Dedifferentiated amniotic fluid mesenchymal stem cell (primary cell): ENCODE measurements around the gene TYW1B.
A peak's percentile ranks its signal among the peaks of the same experiment; 100 is the strongest.
"Not testable (repeated sequence)": the region's sequence is repeated elsewhere in the genome, so short reads cannot be mapped to it uniquely, and the experiment has no call there.

Source experiments
- DNase-seq: peaks from one replicate; pipeline ENCODE4 v3.0.0-alpha.2; 2016; ENCODE audit errors: extremely low spot score

The TYW1B gene

GRCh38 chr7:72827839-72828591 is at the start of gene TYW1B:
TSS of gene TYW1B (minus strand) at chr7:72828200. CDS start at chr7:72828075, 125 bp downstream.
- peak; percentile 98 for DNase-seq

- DNase-seq: not testable (repeated sequence)
Measured at GRCh38 chr7:72867591-72867990, 39.6 kb upstream of the TYW1B start.

GRCh38 chr7:72858846-72859400 is 30.9 kb upstream of the TYW1B start:
- DNase-seq: not testable (repeated sequence)

- DNase-seq: not testable (repeated sequence)
Measured at GRCh38 chr7:72857925-72858324, 29.9 kb upstream of the TYW1B start.

GRCh38 chr7:72855261-72855660 is 27.3 kb upstream of the TYW1B start:
- DNase-seq: not testable (repeated sequence)

- not testable (repeated sequence) for DNase-seq
Measured at GRCh38 chr7:72852937-72853336, 24.9 kb upstream of the TYW1B start.

GRCh38 chr7:72850746-72851145 is 22.7 kb upstream of the TYW1B start:
- DNase-seq: not testable (repeated sequence)

- DNase-seq: not testable (repeated sequence)
Measured at GRCh38 chr7:72844146-72844545, 16.1 kb upstream of the TYW1B start.

GRCh38 chr7:72843166-72843565 is 15.2 kb upstream of the TYW1B start:
- not testable (repeated sequence) for DNase-seq

GRCh38 chr7:72840966-72841511 is 13.0 kb upstream of the TYW1B start:
- DNase-seq: not testable (repeated sequence)

- not testable (repeated sequence) for DNase-seq
Measured at GRCh38 chr7:72838315-72838714, 10.3 kb upstream of the TYW1B start.

- DNase-seq: not testable (repeated sequence)
Measured at GRCh38 chr7:72837291-72837690, 9.3 kb upstream of the TYW1B start.

- not testable (repeated sequence) for DNase-seq
Measured at GRCh38 chr7:72830567-72830966, 2.6 kb upstream of the TYW1B start.

- DNase-seq: peak; percentile 85
Measured at GRCh38 chr7:72829687-72830354, 1.8 kb upstream of the TYW1B start.

GRCh38 chr7:72829291-72829686 is 1.3 kb upstream of the TYW1B start:
- DNase-seq: peak; percentile 98

- DNase-seq: peak; percentile 32
Measured at GRCh38 chr7:72823765-72824732, 4.0 kb downstream of the TYW1B start.

- not testable (repeated sequence) for DNase-seq
Measured at GRCh38 chr7:72822497-72822896, 5.5 kb downstream of the TYW1B start.

- DNase-seq: not testable (repeated sequence)
Measured at GRCh38 chr7:72818663-72819361, 9.2 kb downstream of the TYW1B start.

- not testable (repeated sequence) for DNase-seq
Measured at GRCh38 chr7:72817661-72818060, 10.3 kb downstream of the TYW1B start.

GRCh38 chr7:72816370-72817157 is 11.4 kb downstream of the TYW1B start:
- DNase-seq: not testable (repeated sequence)
